B cell (primary cell): Measurements from ENCODE around the gene CYTIP.

Source experiments
- EZH2 ChIP-seq: IDR thresholded peaks from 2 replicates; pipeline ENCODE4 v1.6.1; 2012; ENCODE audit warnings: borderline replicate concordance, low read depth, mild to moderate bottlenecking, moderate library complexity, low read length; ENCODE audit not compliant: insufficient read depth, poor library complexity, severe bottlenecking
- TF ChIP-seq, protein P1 (sequence below): fragments of 200-600 bp; IDR thresholded peaks from one replicate; pipeline ENCODE4 v1.8.0; 2022; ENCODE audit warnings: antibody characterized with exemption, mild to moderate bottlenecking

- TF ChIP-seq, protein P1, sequence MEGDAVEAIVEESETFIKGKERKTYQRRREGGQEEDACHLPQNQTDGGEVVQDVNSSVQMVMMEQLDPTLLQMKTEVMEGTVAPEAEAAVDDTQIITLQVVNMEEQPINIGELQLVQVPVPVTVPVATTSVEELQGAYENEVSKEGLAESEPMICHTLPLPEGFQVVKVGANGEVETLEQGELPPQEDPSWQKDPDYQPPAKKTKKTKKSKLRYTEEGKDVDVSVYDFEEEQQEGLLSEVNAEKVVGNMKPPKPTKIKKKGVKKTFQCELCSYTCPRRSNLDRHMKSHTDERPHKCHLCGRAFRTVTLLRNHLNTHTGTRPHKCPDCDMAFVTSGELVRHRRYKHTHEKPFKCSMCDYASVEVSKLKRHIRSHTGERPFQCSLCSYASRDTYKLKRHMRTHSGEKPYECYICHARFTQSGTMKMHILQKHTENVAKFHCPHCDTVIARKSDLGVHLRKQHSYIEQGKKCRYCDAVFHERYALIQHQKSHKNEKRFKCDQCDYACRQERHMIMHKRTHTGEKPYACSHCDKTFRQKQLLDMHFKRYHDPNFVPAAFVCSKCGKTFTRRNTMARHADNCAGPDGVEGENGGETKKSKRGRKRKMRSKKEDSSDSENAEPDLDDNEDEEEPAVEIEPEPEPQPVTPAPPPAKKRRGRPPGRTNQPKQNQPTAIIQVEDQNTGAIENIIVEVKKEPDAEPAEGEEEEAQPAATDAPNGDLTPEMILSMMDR, result no peak
- no peak for TF ChIP-seq EZH2
Measured at GRCh38 chr2:157459486-157459885, 15.6 kb upstream of the CYTIP start.
